Right ventricle myocardium inferior (tissue), 1 donor: Measurements from ENCODE around the gene GPATCH2. TPM values are rescaled to one million over a fixed set of nuclear protein-coding genes. Genes with fewer than 3 reads are reported as not detected.
"Not testable (repeated sequence)": the region's sequence is repeated elsewhere in the genome, so short reads cannot be mapped to it uniquely, and the experiment has no call there.

Experiments
- ATAC-seq: fragments of 200-7000 bp; cut with Tn5 transposase; one replicate; pipeline ENCODE4 v1.9.1; 2020; ENCODE audit warnings: mild to moderate bottlenecking, moderate library complexity
- DNase-seq: peaks from one replicate; pipeline ENCODE4 v3.0.0; 2021; ENCODE audit errors: missing footprints
- intact Hi-C: fragments of 100-400 bp; cut with DNase I; formaldehyde crosslinking; loops from one replicate; pipeline ENCODE4 v1.11.0; 2022
- total RNA-seq: library from RNA; stranded (reverse); fragmentation: NEBNext Ultra II Directional; extraction: Animal tissue kit (Norgen Biotek cat#: 25700); gene quantifications from one replicate; pipeline ENCODE4 v1.2.1, GENCODE V29; 2021
- donor health status: DM: no; HTN: yes; CAD: no; lungs with severe emphysema.

GPATCH2 gene
- total RNA-seq, 1 donor from 2014 or later, result 6.0 TPM

GRCh38 chr1:217590598-217590997 is 40.3 kb downstream of the GPATCH2 start:
- DNase-seq, result no peak
- intact Hi-C loops, result no loop called here
- no peak for ATAC-seq

- intact Hi-C loops, result no loop called here
Observed at GRCh38 chr1:217586586-217586985, 44.3 kb downstream of the GPATCH2 start.

GRCh38 chr1:217585577-217585976 is 45.3 kb downstream of the GPATCH2 start:
- intact Hi-C loops, result no loop called here

More at GRCh38 chr1:217586586-217586985, 44.3 kb downstream of the GPATCH2 start:
- ATAC-seq (no peak), DNase-seq (no peak)

GRCh38 chr1:217584286-217584811 is 46.5 kb downstream of the GPATCH2 start:
- DNase-seq, ATAC-seq, intact Hi-C loops: not testable (repeated sequence)

More at GRCh38 chr1:217585577-217585976, 45.3 kb downstream of the GPATCH2 start:
- ATAC-seq, result no peak
- no peak for DNase-seq

GRCh38 chr1:217577336-217577735 is 53.6 kb downstream of the GPATCH2 start:
- intact Hi-C loops, result no loop called here
- no peak for ATAC-seq
- no peak for DNase-seq

- no peak for ATAC-seq
- intact Hi-C loops, result no loop called here
- no peak for DNase-seq
Observed at GRCh38 chr1:217574265-217574949, 56.5 kb downstream of the GPATCH2 start.

- no peak for DNase-seq
- intact Hi-C loops, result no loop called here
- no peak for ATAC-seq
Observed at GRCh38 chr1:217569021-217569420, 61.9 kb downstream of the GPATCH2 start.

- intact Hi-C loops, result no loop called here
- DNase-seq (no peak), ATAC-seq (no peak)
Observed at GRCh38 chr1:217568200-217568599, 62.7 kb downstream of the GPATCH2 start.

- ATAC-seq (no peak), DNase-seq (no peak)
- intact Hi-C loops, result no loop called here
Observed at GRCh38 chr1:217564833-217565232, 66.1 kb downstream of the GPATCH2 start.

GRCh38 chr1:217564207-217564606 is 66.7 kb downstream of the GPATCH2 start:
- DNase-seq (no peak), ATAC-seq (no peak)
- intact Hi-C loops, result no loop called here

- intact Hi-C loops, result no loop called here
- ATAC-seq (no peak), DNase-seq (no peak)
Observed at GRCh38 chr1:217563179-217563578, 67.7 kb downstream of the GPATCH2 start.

- no peak for DNase-seq
- no peak for ATAC-seq
- intact Hi-C loops, result loop anchor here (1.0 kb wide), 1 partner anchor 17 kb away; no protein-coding TSS in a partner anchor
Observed at GRCh38 chr1:217562229-217562878, 68.5 kb downstream of the GPATCH2 start.

GRCh38 chr1:217561446-217561845 is 69.4 kb downstream of the GPATCH2 start:
- intact Hi-C loops, result no loop called here
- DNase-seq, result no peak
- ATAC-seq, result no peak

GRCh38 chr1:217554849-217555248 is 76.0 kb downstream of the GPATCH2 start:
- intact Hi-C loops, result no loop called here
- ATAC-seq, result no peak
- no peak for DNase-seq

- no peak for ATAC-seq
- intact Hi-C loops, result no loop called here
- no peak for DNase-seq
Observed at GRCh38 chr1:217553949-217554509, 76.9 kb downstream of the GPATCH2 start.

- DNase-seq, result no peak
- intact Hi-C loops, result no loop called here
- no peak for ATAC-seq
Observed at GRCh38 chr1:217552339-217552951, 78.4 kb downstream of the GPATCH2 start.

- intact Hi-C loops, result no loop called here
- no peak for ATAC-seq
- DNase-seq, result no peak
Observed at GRCh38 chr1:217542837-217543236, 88.1 kb downstream of the GPATCH2 start.

GRCh38 chr1:217542136-217542777 is 88.6 kb downstream of the GPATCH2 start:
- ATAC-seq (peak; percentile 79), DNase-seq (peak; percentile 40)
- intact Hi-C loops, result no loop called here

GRCh38 chr1:217540321-217540720 is 90.6 kb downstream of the GPATCH2 start:
- no peak for ATAC-seq
- intact Hi-C loops, result no loop called here

More at GRCh38 chr1:217540321-217540720, 90.6 kb downstream of the GPATCH2 start:
- DNase-seq, result no peak
